Skeletal muscle cell (primary cell): ENCODE measurements around the gene MINDY4.
"Not testable (repeated sequence)": the region's sequence is repeated elsewhere in the genome, so short reads cannot be mapped to it uniquely, and the experiment has no call there.

Experiments used
- DNase-seq: peaks from one replicate; pipeline ENCODE4 v3.0.0-alpha.2; 2010; ENCODE audit warnings: low read depth
- H3K4me3 ChIP-seq: 2 replicates; pipeline ENCODE4 v1.5.1; 2011; ENCODE audit warnings: low read depth, mild to moderate bottlenecking, control low read depth, low read length, moderate library complexity

MINDY4 gene

DNA sequence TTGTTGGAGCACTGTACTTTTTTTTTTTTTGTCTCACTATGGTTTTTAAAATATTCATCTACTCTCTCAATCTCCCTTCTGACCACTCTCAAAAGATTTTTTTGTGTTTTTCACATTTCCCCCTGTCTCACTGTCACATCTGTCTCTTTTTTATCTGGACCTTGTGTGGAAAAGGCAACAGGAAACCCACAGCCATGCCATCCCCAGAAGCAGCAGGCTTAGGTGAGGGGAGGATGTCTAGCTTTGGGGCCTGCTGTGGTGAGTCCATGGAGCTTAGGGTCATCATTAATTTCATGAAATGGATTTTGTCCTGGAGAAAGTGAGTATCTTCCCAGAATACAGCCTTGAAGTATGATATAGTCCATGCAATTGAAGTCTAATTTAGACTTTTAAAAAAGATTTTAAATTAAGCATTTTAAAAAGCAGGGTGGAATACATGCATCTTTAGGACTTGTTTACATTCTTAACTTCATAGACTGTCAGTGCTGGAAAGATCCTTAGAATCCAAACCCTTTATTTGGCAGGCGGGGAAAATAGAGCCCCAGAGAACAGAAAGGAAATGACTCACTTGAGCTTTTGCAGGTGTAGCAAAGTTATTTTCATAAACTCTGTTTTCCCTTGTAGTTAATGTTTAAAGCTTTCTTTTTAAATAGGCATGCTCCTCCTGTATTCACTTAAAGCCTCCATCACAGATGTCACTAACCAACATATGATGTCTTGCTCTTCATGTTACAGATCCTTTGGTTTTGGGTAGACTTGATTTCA lies 25.1 kb downstream of the MINDY4 start:
- H3K4me3 ChIP-seq: no peak overlapping the region
- DNase-seq: peak; percentile 31

DNA sequence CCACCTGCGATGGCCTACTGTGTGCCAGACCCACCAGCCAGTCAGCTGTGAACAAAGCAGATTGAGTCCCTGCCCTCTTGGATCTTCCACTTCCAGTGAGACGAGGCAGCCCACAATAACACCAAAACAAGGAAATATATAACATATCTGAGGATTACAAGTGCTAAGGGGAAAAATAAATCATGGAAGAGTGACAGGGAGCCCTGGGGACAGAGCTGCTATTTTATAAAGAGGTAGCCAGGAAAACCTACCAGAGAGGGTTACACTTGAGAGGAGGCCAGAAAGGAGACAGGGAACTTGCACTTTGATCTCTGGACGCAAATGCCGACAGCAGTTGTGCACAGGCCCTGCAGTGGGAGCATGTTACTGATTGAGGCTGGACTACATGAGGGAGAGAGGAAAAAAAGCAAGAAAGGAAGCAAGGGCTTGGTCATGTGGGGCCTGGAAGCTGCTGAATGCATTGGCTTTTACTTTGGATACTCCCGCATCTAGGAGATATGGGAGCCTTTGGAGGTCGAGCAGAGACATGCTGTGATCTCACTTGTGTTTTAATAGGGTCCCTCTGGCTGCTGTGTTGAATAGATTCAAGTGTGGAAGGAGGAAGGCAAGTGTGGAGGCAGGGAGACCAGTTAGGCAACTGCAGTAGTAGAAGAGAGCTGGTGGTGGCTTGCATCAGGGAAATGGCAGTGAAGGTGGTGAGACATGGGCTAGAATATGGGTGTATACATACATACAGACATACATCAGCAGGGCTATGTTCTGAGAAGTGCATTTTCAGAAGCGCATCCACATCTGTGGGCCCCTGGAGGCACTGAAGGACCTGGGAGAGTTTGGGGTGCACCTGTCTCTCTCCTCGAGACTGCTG lies 26.2 kb downstream of the MINDY4 start:
- no peak for DNase-seq
- no peak overlapping the region for H3K4me3 ChIP-seq

DNA sequence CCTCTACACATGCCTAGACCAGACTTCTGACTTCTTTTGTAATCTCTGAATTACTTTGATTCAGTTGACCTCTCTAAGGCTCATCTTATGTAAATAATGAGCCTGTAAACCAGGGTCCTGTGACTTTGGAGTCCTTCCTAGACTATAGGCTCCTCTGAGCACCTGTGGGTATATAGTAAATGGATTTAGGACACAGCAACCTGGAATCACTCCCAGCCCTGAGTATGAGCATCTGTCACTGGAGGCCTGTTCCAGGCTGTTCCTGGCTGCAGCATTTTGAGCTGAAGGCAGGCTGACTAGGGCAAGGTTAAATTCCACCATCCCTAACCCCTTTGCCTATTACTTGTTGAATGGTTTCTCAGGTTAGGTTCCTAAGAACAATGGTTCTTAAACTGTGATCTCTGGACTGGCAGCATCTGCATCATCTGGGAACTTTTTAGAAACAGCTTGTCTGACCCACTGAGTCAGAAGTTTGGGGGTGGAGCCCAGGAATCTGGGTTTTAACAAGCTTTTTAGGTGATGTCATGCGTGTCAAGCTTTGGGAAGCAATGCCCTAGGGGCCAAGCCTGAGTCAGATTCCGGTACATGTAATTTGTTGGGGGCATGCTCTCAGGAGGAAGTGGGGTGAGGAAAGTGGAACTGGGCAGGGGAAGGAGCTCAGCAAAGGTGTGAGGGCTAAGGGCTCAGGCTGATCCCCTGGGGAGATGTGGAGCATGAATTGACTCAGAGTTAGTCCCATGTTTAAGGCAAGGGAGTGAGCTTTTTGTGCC lies 28.2 kb downstream of the MINDY4 start:
- H3K4me3 ChIP-seq: no peak overlapping the region
- peak; percentile 92 for DNase-seq

DNA sequence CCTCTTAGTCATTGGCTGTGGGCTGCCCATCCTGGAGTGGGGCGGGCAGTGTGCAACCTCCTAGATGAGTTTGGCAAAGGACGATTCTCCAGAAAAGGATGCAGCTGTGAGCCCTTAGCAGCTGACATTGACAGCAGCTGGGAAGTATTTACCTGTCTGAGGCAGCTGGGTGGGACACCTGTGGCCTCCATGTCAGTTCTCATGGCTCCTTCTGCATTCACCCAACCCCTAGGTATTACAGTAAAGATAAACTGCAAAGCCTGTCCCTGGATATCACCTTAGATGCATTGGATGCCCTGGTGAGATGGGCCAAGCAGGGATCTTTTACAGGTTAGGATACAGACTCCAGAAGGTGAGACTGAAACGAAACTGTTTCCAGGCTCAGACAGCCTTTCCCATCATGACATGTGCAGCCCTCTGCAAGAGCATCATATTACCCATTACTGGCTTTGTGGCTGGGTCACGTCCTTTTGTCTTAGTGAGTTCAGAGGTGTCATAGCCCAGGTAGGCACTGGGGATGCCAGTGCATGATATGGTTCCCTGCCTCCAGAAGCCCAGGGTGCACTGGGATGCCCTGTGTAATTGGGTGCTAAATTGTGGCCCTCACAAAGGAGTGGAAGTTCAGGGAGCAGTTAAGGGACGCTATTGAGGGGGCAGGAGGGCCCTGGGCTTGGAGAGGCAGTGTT lies 28.9 kb downstream of the MINDY4 start:
- no peak overlapping the region for H3K4me3 ChIP-seq
- DNase-seq: no peak

DNA sequence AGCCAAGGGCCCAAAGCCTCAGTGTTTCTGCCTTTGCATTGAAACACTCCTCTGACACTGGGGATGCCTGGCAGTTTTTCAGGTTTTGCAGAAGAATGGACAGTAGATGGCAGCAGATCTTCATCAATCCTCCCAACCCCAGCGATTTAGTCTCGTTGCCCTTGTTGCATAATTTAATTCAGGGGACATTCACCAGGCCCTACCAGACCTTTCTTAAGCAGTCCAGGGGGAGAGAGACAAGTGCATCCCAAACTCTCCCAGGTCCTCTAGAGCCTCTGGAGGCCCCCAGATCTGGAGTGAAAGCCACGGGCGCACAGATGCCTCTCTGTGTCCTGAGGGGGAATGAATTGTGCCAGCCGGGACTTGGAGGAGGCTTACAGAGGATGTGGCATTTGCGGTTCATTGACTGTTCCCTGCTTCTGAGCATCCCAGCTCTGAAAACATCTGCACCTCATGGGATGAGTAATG lies 29.6 kb downstream of the MINDY4 start:
- peak; percentile 57 for DNase-seq
- no peak overlapping the region for H3K4me3 ChIP-seq

DNA sequence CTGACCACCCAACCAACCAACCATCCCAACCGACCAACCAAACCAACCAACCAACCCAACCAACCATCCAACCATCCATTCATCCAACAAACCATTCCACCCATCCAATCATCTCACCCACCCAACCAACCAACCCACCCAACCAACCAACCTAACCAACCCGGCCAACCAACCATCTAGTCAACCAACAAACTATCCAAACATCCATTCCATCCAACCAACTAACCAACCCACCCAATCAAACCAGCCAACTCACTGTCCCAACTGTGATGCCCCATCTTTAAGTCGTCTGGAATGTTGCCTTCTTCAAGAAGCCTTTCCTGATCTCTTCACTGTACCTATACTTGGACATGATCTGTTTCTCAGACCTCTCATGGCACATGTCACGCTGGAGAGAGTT lies 31.6 kb downstream of the MINDY4 start:
- H3K4me3 ChIP-seq: no peak overlapping the region

DNA sequence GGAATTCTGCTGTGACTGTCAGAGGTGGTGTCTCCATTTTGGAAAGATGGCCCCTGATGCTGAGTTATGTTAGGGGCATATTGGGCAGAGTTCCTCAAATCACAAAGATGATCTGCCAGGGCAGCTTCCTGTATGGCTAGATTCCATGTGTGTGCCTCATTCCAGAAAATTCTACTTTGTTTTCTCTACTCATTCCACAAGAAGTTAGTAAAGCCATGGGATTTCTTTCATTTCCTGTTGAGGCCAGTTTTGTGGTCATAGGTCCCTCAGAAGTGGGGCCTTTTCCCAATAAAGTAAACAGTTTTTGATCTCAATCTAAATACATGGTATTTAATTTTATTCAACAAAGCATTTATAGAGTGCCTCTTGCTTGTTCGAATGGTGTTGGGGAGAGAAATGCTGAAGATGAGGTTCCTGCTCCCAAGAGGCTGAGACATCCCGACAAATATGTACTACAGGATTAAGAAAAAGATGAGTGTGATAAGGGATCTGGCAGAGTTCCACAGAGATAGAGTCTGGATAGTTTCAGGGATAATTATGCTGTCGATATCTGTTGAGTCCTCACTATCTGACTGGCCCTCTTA lies 33.0 kb downstream of the MINDY4 start:
- peak; percentile 71 for DNase-seq
- no peak overlapping the region for H3K4me3 ChIP-seq

More for the DNA sequence above, 31.6 kb downstream of the MINDY4 start:
- no peak for DNase-seq

DNA sequence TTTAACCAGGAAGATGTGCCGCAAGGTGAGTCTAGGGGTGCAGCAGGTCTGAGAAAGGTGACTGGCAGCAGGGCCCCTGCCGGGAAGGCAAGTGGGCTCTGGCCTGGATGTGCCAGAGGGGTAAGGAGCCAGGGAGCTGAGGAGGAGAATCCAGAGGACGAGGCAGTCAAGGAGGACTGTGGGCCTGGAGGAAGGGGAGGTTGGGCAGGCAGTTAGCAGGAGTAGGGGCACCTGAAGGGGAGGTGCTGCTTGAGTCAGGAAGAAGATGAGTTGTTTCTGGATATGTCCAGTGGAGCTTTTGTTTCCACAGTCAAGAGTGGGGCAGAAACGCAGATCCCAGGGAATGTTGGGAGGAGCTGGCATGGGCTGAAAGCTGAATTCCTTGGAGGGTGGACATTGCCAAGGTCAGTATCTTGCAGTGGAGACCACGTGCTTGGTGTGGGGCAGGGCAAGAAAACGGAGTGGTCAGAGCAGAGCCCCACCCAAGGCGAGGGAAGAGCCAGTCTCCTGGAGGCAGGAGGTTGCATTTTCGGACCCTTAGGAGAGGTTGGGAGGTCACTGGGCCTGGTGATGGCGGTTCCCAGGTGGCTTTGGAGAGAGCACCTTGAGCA lies 34.0 kb downstream of the MINDY4 start:
- no peak overlapping the region for H3K4me3 ChIP-seq
- DNase-seq: no peak

DNA sequence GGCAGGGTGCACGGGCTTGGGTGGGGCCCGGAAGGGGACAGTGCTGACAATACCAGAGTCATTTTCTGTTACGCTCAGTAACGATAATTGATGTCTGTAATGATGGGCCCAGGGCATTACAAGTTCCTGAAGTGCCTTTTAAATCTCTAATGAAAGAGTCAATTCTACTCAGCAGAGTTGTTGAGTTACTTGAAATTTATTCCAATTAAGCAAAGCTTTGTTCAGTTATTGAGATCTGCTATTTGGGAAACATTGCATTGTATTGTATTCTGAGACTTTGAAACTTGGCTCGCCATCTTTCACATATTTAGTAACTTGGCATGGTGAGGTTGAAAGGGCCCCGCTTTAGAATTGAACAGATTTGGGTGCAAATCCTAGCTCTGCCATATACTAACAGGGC lies 34.7 kb downstream of the MINDY4 start:
- no peak for DNase-seq
- H3K4me3 ChIP-seq: no peak overlapping the region

DNA sequence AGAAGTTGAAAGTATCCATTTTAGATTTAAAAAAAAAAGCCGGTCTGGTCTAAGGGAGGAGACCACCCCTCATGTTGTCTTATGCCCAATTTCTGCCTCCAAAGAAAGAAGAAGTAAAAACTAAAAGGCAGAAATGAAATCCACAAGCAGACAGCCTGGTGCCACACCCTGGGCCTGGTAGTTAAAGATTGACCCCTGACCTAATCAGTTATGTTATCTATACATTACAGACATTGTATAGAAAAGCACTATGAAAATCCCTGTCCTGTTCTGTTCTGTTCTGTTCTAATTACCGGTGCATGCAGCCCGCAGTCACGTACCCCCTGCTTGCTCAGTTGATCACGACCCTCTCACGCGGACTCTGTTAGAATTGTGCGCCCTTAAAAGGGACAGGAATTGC lies 36.3 kb downstream of the MINDY4 start:
- H3K4me3 ChIP-seq, DNase-seq: not testable (repeated sequence)

DNA sequence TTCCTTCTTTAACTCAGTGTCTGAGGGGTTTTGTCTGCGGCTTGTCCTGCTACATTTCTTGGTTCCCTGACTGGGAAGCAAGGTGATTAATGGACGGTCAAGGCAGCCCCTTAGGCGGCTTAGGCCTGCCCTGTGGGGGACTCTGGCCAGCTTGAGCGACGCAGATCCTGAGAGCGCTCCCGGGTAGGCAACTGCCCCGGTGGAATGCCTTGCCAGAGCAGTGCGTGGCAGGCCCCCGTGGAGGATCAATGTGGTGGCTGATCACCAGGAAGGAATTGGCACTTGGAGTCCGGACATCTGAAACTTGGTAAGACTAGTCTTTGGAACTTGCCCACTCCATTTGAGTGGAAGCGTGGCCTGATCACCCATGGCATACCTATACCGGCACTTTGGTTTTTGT lies 36.7 kb downstream of the MINDY4 start:
- not testable (repeated sequence) for H3K4me3 ChIP-seq, DNase-seq

DNA sequence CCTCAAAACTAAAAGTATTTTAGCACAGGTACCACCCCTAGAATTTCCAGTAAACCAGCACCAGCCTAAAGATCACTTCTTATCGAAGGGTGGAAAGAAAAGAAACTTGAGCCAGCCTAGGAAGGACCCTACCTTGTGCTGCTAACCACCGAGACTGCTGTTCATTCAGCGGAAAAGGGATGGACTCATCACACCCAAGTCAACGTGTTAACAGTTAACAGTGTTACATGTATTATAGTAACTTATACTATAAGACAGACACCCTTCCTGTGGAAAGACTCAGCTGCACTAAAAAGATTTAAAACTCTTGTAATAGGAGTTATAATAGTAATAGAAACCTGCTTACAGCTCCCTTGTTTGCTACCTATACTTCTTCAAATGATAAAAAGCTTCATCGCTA lies 39.8 kb downstream of the MINDY4 start:
- no peak for DNase-seq

DNA sequence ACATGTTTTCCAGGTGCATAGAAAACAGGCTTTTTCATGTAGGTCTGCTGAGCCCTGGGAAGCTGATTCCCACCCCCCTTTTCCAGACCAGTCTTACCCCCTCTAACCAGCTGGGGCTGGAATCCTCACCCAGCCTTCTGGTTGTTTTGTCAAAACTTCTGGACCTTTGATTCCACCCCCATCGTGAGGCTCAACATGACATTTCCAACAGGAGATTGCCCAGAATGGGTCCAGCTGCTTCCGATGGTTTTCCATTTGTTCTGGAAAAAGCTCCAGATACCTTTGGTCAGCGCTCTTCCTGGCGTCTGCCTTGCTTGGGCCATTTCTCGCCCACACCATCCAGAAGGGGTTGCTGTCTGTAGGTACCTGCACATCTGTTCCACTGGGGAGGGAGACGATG lies 41.5 kb downstream of the MINDY4 start:
- no peak overlapping the region for H3K4me3 ChIP-seq
- no peak for DNase-seq

More for the DNA sequence above, 39.8 kb downstream of the MINDY4 start:
- no peak overlapping the region for H3K4me3 ChIP-seq

DNA sequence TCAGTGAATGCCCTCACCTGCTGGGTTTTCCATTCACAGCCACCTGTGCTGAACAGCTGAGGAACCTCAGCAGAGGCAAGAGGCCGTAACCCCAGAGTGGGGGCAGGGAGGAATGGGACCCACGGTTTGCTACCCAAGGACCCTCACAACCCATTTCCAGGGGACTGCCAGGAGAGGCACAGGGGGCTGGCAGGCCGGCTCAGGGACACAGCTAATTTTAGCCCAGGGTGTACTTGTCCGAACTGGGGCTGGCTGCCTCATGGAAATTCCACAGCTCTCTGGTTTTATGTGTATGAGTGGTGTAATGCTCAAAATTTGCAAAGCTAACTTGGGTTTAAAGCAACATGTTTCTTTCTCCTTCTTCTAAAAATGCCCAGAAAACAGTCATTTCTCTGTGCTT lies 42.2 kb downstream of the MINDY4 start:
- no peak for DNase-seq
- no peak overlapping the region for H3K4me3 ChIP-seq

DNA sequence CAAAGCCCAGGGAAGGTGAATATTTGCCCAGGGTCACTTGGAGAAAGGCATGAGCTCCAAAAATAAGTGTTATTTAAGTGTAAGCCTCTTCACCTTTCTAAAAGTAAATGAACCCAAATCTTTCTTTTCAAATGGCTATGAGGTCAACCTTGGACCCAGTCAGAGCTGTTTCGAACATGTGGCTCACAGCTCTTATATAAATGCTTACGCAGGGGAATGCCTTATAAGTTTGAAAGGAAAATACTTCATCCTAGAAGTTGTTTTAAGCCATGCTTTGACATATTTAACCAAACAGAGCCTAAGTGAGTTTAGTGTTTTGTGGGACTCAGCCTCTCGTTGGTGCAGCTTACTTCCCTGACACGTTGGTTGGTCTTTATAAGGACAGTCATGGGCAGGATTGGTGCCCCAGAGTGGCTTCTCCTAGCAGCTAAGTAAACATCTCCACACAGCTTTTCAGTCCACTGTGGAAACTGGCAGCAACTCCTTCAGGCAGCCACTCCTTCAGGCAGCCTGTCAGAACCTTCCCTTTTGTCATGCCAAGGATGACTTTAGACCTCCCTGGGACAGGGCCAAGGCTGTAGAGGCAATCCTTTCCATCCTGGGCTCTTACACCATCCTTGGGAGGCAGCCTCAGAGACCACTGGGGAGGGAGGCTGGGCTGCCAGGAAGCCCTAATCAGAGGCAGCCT lies 43.6 kb downstream of the MINDY4 start:
- no peak overlapping the region for H3K4me3 ChIP-seq
- DNase-seq: no peak

DNA sequence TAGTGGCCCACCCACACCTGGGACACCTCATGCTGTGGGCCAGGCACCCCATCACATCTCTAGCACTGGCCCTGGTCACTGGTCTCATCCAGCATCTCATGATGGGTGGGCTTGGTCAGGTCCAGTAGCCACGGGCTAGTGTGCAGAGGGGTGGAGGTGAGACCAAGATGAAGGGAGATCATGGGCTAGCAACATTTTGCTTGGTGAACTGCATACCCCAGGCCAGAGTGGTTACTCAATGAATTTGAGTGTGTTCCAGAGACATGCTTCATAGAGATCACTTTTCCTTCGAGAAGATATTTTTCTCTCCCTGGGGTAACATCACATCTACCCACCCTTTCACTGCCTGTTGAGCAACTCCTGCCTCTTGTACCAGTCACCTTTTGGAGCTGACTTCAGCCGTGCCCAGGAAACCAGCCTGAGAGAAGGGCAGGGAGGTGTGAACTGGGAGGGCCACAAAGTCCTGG lies 44.2 kb downstream of the MINDY4 start:
- peak; percentile 29 for DNase-seq
- H3K4me3 ChIP-seq: no peak overlapping the region

DNA sequence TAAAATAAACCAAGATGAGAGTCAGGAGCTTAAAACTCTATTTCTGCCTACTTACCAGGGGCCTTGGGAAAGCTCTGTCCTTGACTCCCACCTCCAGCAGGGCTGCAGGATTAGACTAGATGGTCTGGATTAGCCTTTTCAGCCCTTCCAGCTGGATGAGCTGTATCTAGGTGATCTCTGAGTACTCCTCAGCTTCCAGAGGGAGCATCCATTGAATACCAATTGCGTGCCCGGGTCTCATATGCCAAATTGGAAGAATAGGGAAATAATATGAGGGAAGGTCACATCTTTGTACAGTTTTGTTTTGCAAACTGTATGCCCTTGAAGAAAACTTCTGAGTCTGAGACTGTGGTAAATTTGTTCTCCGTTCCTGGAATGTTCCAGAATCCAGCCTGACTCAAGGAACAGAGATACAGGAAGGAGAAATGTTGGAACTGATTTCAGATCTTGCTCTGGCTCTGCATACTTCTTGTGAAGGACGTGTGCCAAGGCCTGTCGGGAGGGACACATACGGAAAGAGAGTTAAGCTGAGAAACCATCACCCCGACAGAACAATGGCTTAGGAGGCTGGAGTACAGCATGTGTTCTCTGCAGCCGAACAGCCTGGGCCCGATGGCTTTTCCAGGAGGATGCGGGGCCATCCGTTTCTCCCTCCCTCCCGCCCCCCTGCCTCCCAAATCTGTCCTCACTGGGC lies 44.9 kb downstream of the MINDY4 start:
- DNase-seq: no peak
- no peak overlapping the region for H3K4me3 ChIP-seq
